ENCODE data around the gene ZDHHC14.
"Not testable (repeated sequence)": the region's sequence is repeated elsewhere in the genome, so short reads cannot be mapped to it uniquely, and the experiment has no call there.

The ZDHHC14 gene

GRCh38 chr6:157383471-157383870 lies 2.5 kb downstream of the ZDHHC14 start:
- Histone ChIP-seq H3K4me3 (ENCODE audit: low read length) (no peak overlapping the region), H3K9ac (ENCODE audit: low read length) (no peak overlapping the region)

GRCh38 chr6:157384962-157385361 lies 4.0 kb downstream of the ZDHHC14 start:
- H3K27ac ChIP-seq (ENCODE audit: low read depth, low read length); H3K4me3 ChIP-seq (ENCODE audit: low read length); H3K9ac ChIP-seq (ENCODE audit: low read length); H3K27me3 ChIP-seq (ENCODE audit: control insufficient read depth, insufficient read depth, low read length); H3K4me1 ChIP-seq (ENCODE audit: control insufficient read depth, insufficient read depth, low read length); H3K36me3 ChIP-seq (ENCODE audit: control insufficient read depth, insufficient read depth, low read length): not testable (repeated sequence)

More at GRCh38 chr6:157383471-157383870, 2.5 kb downstream of the ZDHHC14 start:
- Histone ChIP-seq H3K4me1 (ENCODE audit: control insufficient read depth, insufficient read depth, low read length) (peaks cover 4% of the 10 kb centered on the region), H3K27ac (ENCODE audit: low read depth, low read length) (no peak overlapping the region), H3K36me3 (ENCODE audit: control insufficient read depth, insufficient read depth, low read length) (no peaks in the 10 kb centered on the region), H3K27me3 (ENCODE audit: control insufficient read depth, insufficient read depth, low read length) (no peaks in the 10 kb centered on the region)

GRCh38 chr6:157385482-157385881 lies 4.5 kb downstream of the ZDHHC14 start:
- Histone ChIP-seq H3K27ac (ENCODE audit: low read depth, low read length) (no peak overlapping the region), H3K27me3 (ENCODE audit: control insufficient read depth, insufficient read depth, low read length) (no peaks in the 10 kb centered on the region), H3K4me1 (ENCODE audit: control insufficient read depth, insufficient read depth, low read length) (peaks cover 4% of the 10 kb centered on the region)

GRCh38 chr6:157386023-157386422 lies 5.0 kb downstream of the ZDHHC14 start:
- Histone ChIP-seq H3K4me1 (ENCODE audit: control insufficient read depth, insufficient read depth, low read length) (peaks cover 4% of the 10 kb centered on the region), H3K36me3 (ENCODE audit: control insufficient read depth, insufficient read depth, low read length) (no peaks in the 10 kb centered on the region), H3K4me3 (ENCODE audit: low read length) (no peak overlapping the region), H3K27ac (ENCODE audit: low read depth, low read length) (no peak overlapping the region), H3K9ac (ENCODE audit: low read length) (no peak overlapping the region), H3K27me3 (ENCODE audit: control insufficient read depth, insufficient read depth, low read length) (no peaks in the 10 kb centered on the region)

More at GRCh38 chr6:157385482-157385881, 4.5 kb downstream of the ZDHHC14 start:
- H3K9ac ChIP-seq (ENCODE audit: low read length): no peak overlapping the region
- no peaks in the 10 kb centered on the region for H3K36me3 ChIP-seq (ENCODE audit: control insufficient read depth, insufficient read depth, low read length)
- H3K4me3 ChIP-seq (ENCODE audit: low read length): no peak overlapping the region

GRCh38 chr6:157386454-157386853 lies 5.5 kb downstream of the ZDHHC14 start:
- Histone ChIP-seq H3K27ac (ENCODE audit: low read depth, low read length) (no peak overlapping the region), H3K27me3 (ENCODE audit: control insufficient read depth, insufficient read depth, low read length) (no peaks in the 10 kb centered on the region), H3K36me3 (ENCODE audit: control insufficient read depth, insufficient read depth, low read length) (no peaks in the 10 kb centered on the region), H3K4me3 (ENCODE audit: low read length) (no peak overlapping the region), H3K4me1 (ENCODE audit: control insufficient read depth, insufficient read depth, low read length) (peaks cover 4% of the 10 kb centered on the region), H3K9ac (ENCODE audit: low read length) (no peak overlapping the region)

GRCh38 chr6:157388924-157389323 lies 7.9 kb downstream of the ZDHHC14 start:
- no peak overlapping the region for H3K9ac ChIP-seq (ENCODE audit: low read length)
- H3K27ac ChIP-seq (ENCODE audit: low read depth, low read length): no peak overlapping the region
- H3K4me3 ChIP-seq (ENCODE audit: low read length): no peak overlapping the region
- H3K4me1 ChIP-seq (ENCODE audit: control insufficient read depth, insufficient read depth, low read length): no peaks in the 10 kb centered on the region
- no peaks in the 10 kb centered on the region for H3K36me3 ChIP-seq (ENCODE audit: control insufficient read depth, insufficient read depth, low read length)
- no peaks in the 10 kb centered on the region for H3K27me3 ChIP-seq (ENCODE audit: control insufficient read depth, insufficient read depth, low read length)

- Histone ChIP-seq H3K27me3 (ENCODE audit: control insufficient read depth, insufficient read depth, low read length) (no peaks in the 10 kb centered on the region), H3K4me1 (ENCODE audit: control insufficient read depth, insufficient read depth, low read length) (no peaks in the 10 kb centered on the region), H3K4me3 (ENCODE audit: low read length) (no peak overlapping the region), H3K27ac (ENCODE audit: low read depth, low read length) (no peak overlapping the region), H3K9ac (ENCODE audit: low read length) (no peak overlapping the region), H3K36me3 (ENCODE audit: control insufficient read depth, insufficient read depth, low read length) (no peaks in the 10 kb centered on the region)
Measured at GRCh38 chr6:157390273-157391060, 9.5 kb downstream of the ZDHHC14 start.

GRCh38 chr6:157392927-157393668 lies 12.1 kb downstream of the ZDHHC14 start:
- Histone ChIP-seq H3K4me1 (ENCODE audit: control insufficient read depth, insufficient read depth, low read length) (no peaks in the 10 kb centered on the region), H3K27ac (ENCODE audit: low read depth, low read length) (no peak overlapping the region), H3K9ac (ENCODE audit: low read length) (no peak overlapping the region), H3K36me3 (ENCODE audit: control insufficient read depth, insufficient read depth, low read length) (no peaks in the 10 kb centered on the region), H3K4me3 (ENCODE audit: low read length) (no peak overlapping the region), H3K27me3 (ENCODE audit: control insufficient read depth, insufficient read depth, low read length) (no peaks in the 10 kb centered on the region)

GRCh38 chr6:157393669-157394327 lies 12.8 kb downstream of the ZDHHC14 start:
- Histone ChIP-seq H3K4me3 (ENCODE audit: low read length) (no peak overlapping the region), H3K4me1 (ENCODE audit: control insufficient read depth, insufficient read depth, low read length) (no peaks in the 10 kb centered on the region), H3K27ac (ENCODE audit: low read depth, low read length) (no peak overlapping the region), H3K9ac (ENCODE audit: low read length) (no peak overlapping the region), H3K27me3 (ENCODE audit: control insufficient read depth, insufficient read depth, low read length) (no peaks in the 10 kb centered on the region), H3K36me3 (ENCODE audit: control insufficient read depth, insufficient read depth, low read length) (no peaks in the 10 kb centered on the region)

- H3K4me1 ChIP-seq (ENCODE audit: control insufficient read depth, insufficient read depth, low read length): not testable (repeated sequence)
Measured at GRCh38 chr6:157395199-157395598, 14.2 kb downstream of the ZDHHC14 start.

GRCh38 chr6:157396026-157396425 lies 15.0 kb downstream of the ZDHHC14 start:
- no peak overlapping the region for H3K9ac ChIP-seq (ENCODE audit: low read length)
- H3K27me3 ChIP-seq (ENCODE audit: control insufficient read depth, insufficient read depth, low read length): no peaks in the 10 kb centered on the region
- H3K4me1 ChIP-seq (ENCODE audit: control insufficient read depth, insufficient read depth, low read length): no peaks in the 10 kb centered on the region
- H3K4me3 ChIP-seq (ENCODE audit: low read length): no peak overlapping the region
- no peaks in the 10 kb centered on the region for H3K36me3 ChIP-seq (ENCODE audit: control insufficient read depth, insufficient read depth, low read length)
- no peak overlapping the region for H3K27ac ChIP-seq (ENCODE audit: low read depth, low read length)

More at GRCh38 chr6:157395199-157395598, 14.2 kb downstream of the ZDHHC14 start:
- not testable (repeated sequence) for H3K9ac ChIP-seq (ENCODE audit: low read length); H3K27me3 ChIP-seq (ENCODE audit: control insufficient read depth, insufficient read depth, low read length); H3K4me3 ChIP-seq (ENCODE audit: low read length); H3K36me3 ChIP-seq (ENCODE audit: control insufficient read depth, insufficient read depth, low read length); H3K27ac ChIP-seq (ENCODE audit: low read depth, low read length)

- H3K4me1 ChIP-seq (ENCODE audit: control insufficient read depth, insufficient read depth, low read length): no peaks in the 10 kb centered on the region
- no peak overlapping the region for H3K4me3 ChIP-seq (ENCODE audit: low read length)
- H3K27ac ChIP-seq (ENCODE audit: low read depth, low read length): no peak overlapping the region
Measured at GRCh38 chr6:157397660-157398059, 16.7 kb downstream of the ZDHHC14 start.

More at GRCh38 chr6:157397660-157398059, 16.7 kb downstream of the ZDHHC14 start:
- Histone ChIP-seq H3K9ac (ENCODE audit: low read length) (no peak overlapping the region), H3K27me3 (ENCODE audit: control insufficient read depth, insufficient read depth, low read length) (no peaks in the 10 kb centered on the region), H3K36me3 (ENCODE audit: control insufficient read depth, insufficient read depth, low read length) (no peaks in the 10 kb centered on the region)
